PC-3 (cell line): ENCODE results near the gene RIPOR3. TPM values are rescaled to one million over a fixed set of nuclear protein-coding genes. Genes with fewer than 3 reads are reported as not detected.

Source experiments
- ATAC-seq: fragments of 200-7000 bp; cut with Tn5 transposase; 2 replicates; pipeline ENCODE4 v1.9.1; 2020; ENCODE audit warnings: mild to moderate bottlenecking, moderate library complexity
- BruUV-seq: library from RNA; stranded (reverse); fragments of 400-500 nt; replicated peaks from 2 replicates; lab custom pipeline; 2021; lab: Mats Ljungman, UMichigan
- CTCF ChIA-PET: fragments of 300-600 bp; sonication (Branson Sonifier 250); formaldehyde crosslinking; loops from one replicate; lab custom pipeline; 2022; ENCODE audit warnings: antibody characterized with exemption; lab: Charles Lee
- POLR2A ChIA-PET: fragments of 300-600 bp; sonication (Branson Sonifier 250); formaldehyde crosslinking; loops from one replicate; lab custom pipeline; 2022; ENCODE audit warnings: antibody characterized with exemption; ENCODE audit not compliant: unreplicated experiment; lab: Charles Lee
- DNase-seq: peaks from one replicate; pipeline ENCODE4 v3.0.0-alpha.2; 2015
- H2AFZ ChIP-seq: fragments of 300-600 bp; sonication (generic); 2 replicates; pipeline ENCODE4 v1.6.0; 2016; ENCODE audit warnings: antibody characterized with exemption, low read length
- H3F3A ChIP-seq: fragments of 300-600 bp; sonication (generic); one replicate; pipeline ENCODE4 v1.6.0; 2017; ENCODE audit warnings: antibody characterized with exemption, low read length, control low read depth, mild to moderate bottlenecking; ENCODE audit not compliant: unreplicated experiment
- H3K27ac ChIP-seq: fragments of 300-600 bp; sonication (generic); 2 replicates; pipeline ENCODE4 v1.5.1; 2016; ENCODE audit warnings: mild to moderate bottlenecking, low read length
- H3K27me3 ChIP-seq: fragments of 300-600 bp; sonication (generic); 2 replicates; pipeline ENCODE4 v1.6.1; 2016; ENCODE audit warnings: low read length, mixed read lengths
- H3K36me3 ChIP-seq: fragments of 300-600 bp; sonication (generic); 2 replicates; pipeline ENCODE4 v1.6.1; 2016; ENCODE audit warnings: low read depth, mixed run types, low read length, mixed read lengths
- H3K4me1 ChIP-seq: fragments of 300-600 bp; sonication (generic); 2 replicates; pipeline ENCODE4 v1.5.1; 2016; ENCODE audit warnings: low read length; ENCODE audit not compliant: insufficient read depth
- H3K4me2 ChIP-seq: fragments of 300-600 bp; sonication (generic); 2 replicates; pipeline ENCODE4 v1.6.0; 2016; ENCODE audit warnings: low read length
- H3K4me3 ChIP-seq: fragments of 300-600 bp; sonication (generic); 2 replicates; pipeline ENCODE4 v1.5.1; 2016; ENCODE audit warnings: mild to moderate bottlenecking, low read length, mixed read lengths
- H3K79me2 ChIP-seq: fragments of 300-600 bp; sonication (generic); 2 replicates; pipeline ENCODE4 v1.6.1; 2017; ENCODE audit warnings: low read length, mixed read lengths
- H3K9ac ChIP-seq: fragments of 300-600 bp; sonication (generic); 2 replicates; pipeline ENCODE4 v1.6.0; 2016; ENCODE audit warnings: mild to moderate bottlenecking, low read length
- H3K9me2 ChIP-seq: fragments of 300-600 bp; sonication (generic); replicated peaks from 2 replicates; pipeline ENCODE4 v1.6.1; 2016; ENCODE audit warnings: mixed run types, low read length, mixed read lengths
- H3K9me3 ChIP-seq: fragments of 300-600 bp; sonication (generic); 2 replicates; pipeline ENCODE4 v1.6.1; 2016; ENCODE audit warnings: low read length, mixed read lengths
- H4K20me1 ChIP-seq: fragments of 300-600 bp; sonication (generic); 2 replicates; pipeline ENCODE4 v1.6.1; 2016; ENCODE audit warnings: low read length, mixed read lengths
- CTCF ChIP-seq: fragments of 300-600 bp; sonication (generic); conservative IDR thresholded peaks from 2 replicates; pipeline ENCODE4 v1.5.1; 2017; ENCODE audit warnings: antibody characterized with exemption, low read depth, mild to moderate bottlenecking, low read length
- EZH2 ChIP-seq: fragments of 300-600 bp; sonication (generic); IDR thresholded peaks from one replicate; pipeline ENCODE4 v1.6.1; 2017; ENCODE audit warnings: antibody characterized with exemption, mild to moderate bottlenecking, low read length; ENCODE audit not compliant: unreplicated experiment
- EZH2phosphoT487 ChIP-seq: fragments of 300-600 bp; sonication (generic); IDR thresholded peaks from 2 replicates; pipeline ENCODE4 v1.6.1; 2018; ENCODE audit warnings: mild to moderate bottlenecking, antibody characterized with exemption, low read length, borderline replicate concordance
- intact Hi-C: fragments of 100-400 bp; cut with micrococcal nuclease; formaldehyde crosslinking; loops from 2 replicates; pipeline ENCODE4 v1.9.0; 2023
- total RNA-seq: library from RNA; depleted of rRNA; stranded (reverse); fragments of >200 nt; gene quantifications from 2 replicates; pipeline ENCODE4 v1.2.3, GENCODE V29; 2014

RIPOR3 gene
- total RNA-seq, 1 experiment from 2014 or later = 0.04 TPM

- H3K79me2 ChIP-seq = no peaks in the 10 kb centered on the region
- H3K27me3 ChIP-seq = no peaks in the 10 kb centered on the region
- no peaks in the 10 kb centered on the region for H3K4me1 ChIP-seq
- POLR2A ChIA-PET = interaction anchor here (0.7 kb wide), 1 partner anchor 384 kb away, joined by 7 read pairs; no protein-coding TSS in a partner anchor
- H4K20me1 ChIP-seq = no peaks in the 10 kb centered on the region
- H3K4me2 ChIP-seq = no peak overlapping the region
- DNase-seq = no peak
- H3K9me3 ChIP-seq = no peaks in the 10 kb centered on the region
- no peaks in the 10 kb centered on the region for H3F3A ChIP-seq
- TF ChIP-seq EZH2 = no peak
- TF ChIP-seq CTCF = no peak
- TF ChIP-seq EZH2phosphoT487 = no peak
- intact Hi-C loops = no loop called here
- peaks cover 38% of the 10 kb centered on the region for H3K36me3 ChIP-seq
- ATAC-seq = no peak
- BruUV-seq = no TSS peak
- no peak overlapping the region for H3K27ac ChIP-seq
- H3K9me2 ChIP-seq = no peaks in the 10 kb centered on the region
- H3K9ac ChIP-seq = no peak overlapping the region
- no peak overlapping the region for H2AFZ ChIP-seq
- H3K4me3 ChIP-seq = no peak overlapping the region
- CTCF ChIA-PET = interaction anchor here (0.6 kb wide), 1 partner anchor 81 kb away, joined by 8 read pairs; no protein-coding TSS in a partner anchor
Measured at GRCh38 chr20:50572938-50573777, 118.2 kb downstream of the RIPOR3 start.

DNA sequence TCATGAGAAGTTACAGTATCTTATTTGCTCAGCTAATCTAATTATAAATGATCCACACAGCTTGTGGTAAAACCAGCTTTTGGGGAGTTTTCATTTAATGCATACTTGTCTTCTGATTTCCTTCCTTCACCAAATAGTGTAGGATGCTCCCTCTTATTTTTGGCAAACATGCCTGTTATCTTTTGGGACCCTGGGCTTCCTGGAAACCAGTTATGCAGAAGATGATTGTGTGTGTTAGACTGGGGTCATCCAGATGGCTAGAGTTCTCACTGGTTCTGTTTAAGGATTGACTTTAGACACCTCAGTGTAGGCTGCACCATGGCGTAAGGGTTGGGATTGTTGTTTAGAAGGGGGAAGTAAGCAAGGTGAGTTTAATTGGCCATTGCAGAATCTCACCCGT lies 119.9 kb downstream of the RIPOR3 start:
- H3K4me3 ChIP-seq = no peak overlapping the region
- no peak overlapping the region for H3K4me2 ChIP-seq
- H3K79me2 ChIP-seq = no peaks in the 10 kb centered on the region
- no peaks in the 10 kb centered on the region for H4K20me1 ChIP-seq
- intact Hi-C loops = no loop called here
- no peak for DNase-seq
- no peak overlapping the region for H3K9ac ChIP-seq
- TF ChIP-seq EZH2phosphoT487 (no peak), EZH2 (no peak), CTCF (no peak)
- no peak overlapping the region for H2AFZ ChIP-seq
- no peaks in the 10 kb centered on the region for H3K9me3 ChIP-seq
- no peaks in the 10 kb centered on the region for H3K4me1 ChIP-seq
- BruUV-seq = no TSS peak
- H3K27me3 ChIP-seq = no peaks in the 10 kb centered on the region
- CTCF ChIA-PET = no interaction called here
- no peak for ATAC-seq
- no peaks in the 10 kb centered on the region for H3F3A ChIP-seq
- POLR2A ChIA-PET = no interaction called here
- peaks cover 37% of the 10 kb centered on the region; the same call in 1 of the 2 replicates for H3K36me3 ChIP-seq
- H3K27ac ChIP-seq = no peak overlapping the region
- H3K9me2 ChIP-seq = no peaks in the 10 kb centered on the region
